Stomach (tissue), 4 donors: ENCODE results near the gene FAM229A.

Experiments
- CTCF ChIP-seq, 7 experiments: fragments of 450-650 bp in 4 of 7; fragments of 200-600 bp in 3 of 7; sonication (generic) in 3 of 7; IDR thresholded peaks; one replicate each; pipeline ENCODE4 v1.5.1; 2016 to 2019; ENCODE audit warnings: antibody characterized with exemption in 7 of 7, control low read depth in 2 of 7, mild to moderate bottlenecking in 1 of 7
- EP300 ChIP-seq: sonication (generic); formaldehyde crosslinking; IDR thresholded peaks from one replicate; pipeline ENCODE4 v1.6.1; 2017; ENCODE audit warnings: antibody characterized with exemption
- POLR2AphosphoS5 ChIP-seq, 3 donors: sonication (generic); formaldehyde crosslinking; IDR thresholded peaks; one replicate each; pipeline ENCODE4 v1.6.1; 2016; ENCODE audit warnings: antibody characterized with exemption in 3 of 3

GRCh38 chr1:32365445-32365844 lies 3.2 kb upstream of the FAM229A start:
- TF ChIP-seq CTCF (IDR thresholded peaks at IDR 0.05) (no peak), EP300 (no peak), POLR2AphosphoS5 (IDR thresholded peaks at IDR 0.05) (no peak)
